Naive thymus-derived CD4-positive, alpha-beta T cell (primary cell): ENCODE results near the gene RASA3. TPM values are rescaled to one million over a fixed set of nuclear protein-coding genes. Genes with fewer than 3 reads are reported as not detected.
"Not testable (repeated sequence)": the region's sequence is repeated elsewhere in the genome, so short reads cannot be mapped to it uniquely, and the experiment has no call there.

Source experiments
- ATAC-seq: fragments of 150-1000 bp; cut with Tn5 transposase; 2 replicates; pipeline ENCODE4 v1.10.0; 2021; ENCODE audit warnings: mild to moderate bottlenecking, moderate library complexity
- CTCF ChIA-PET: fragments of 350-600 bp; sonication (Branson Sonifier 250); formaldehyde crosslinking; loops from one replicate; lab custom pipeline; 2021; ENCODE audit warnings: antibody characterized with exemption; lab: Charles Lee
- POLR2A ChIA-PET: fragments of 350-600 bp; sonication (Branson Sonifier 250); formaldehyde crosslinking; loops from one replicate; lab custom pipeline; 2021; ENCODE audit warnings: antibody characterized with exemption, inconsistent platforms; lab: Charles Lee
- DNase-seq, 9 donors: peaks; one replicate each; pipeline versions ENCODE4 v3.0.0 to v3.0.0-alpha.2; 2020 to 2022; ENCODE audit warnings: mixed read lengths in 1 of 9
- H3K27ac ChIP-seq: one replicate; pipeline ENCODE4 v1.7.0; 2013; ENCODE audit warnings: mild to moderate bottlenecking, low read depth, low read length, moderate library complexity
- H3K27me3 ChIP-seq, 2 donors: one replicate each; pipeline ENCODE4 v1.7.0; 2013; ENCODE audit warnings: low read length in 2 of 2, mild to moderate bottlenecking in 2 of 2, moderate library complexity in 2 of 2; ENCODE audit not compliant: control insufficient read depth in 2 of 2, insufficient read depth in 2 of 2
- H3K36me3 ChIP-seq, 3 experiments: 1 replicate in 2 of 3; 2 replicates in 1 of 3; pipeline ENCODE4 v1.7.0; 2013; ENCODE audit warnings: low read length in 3 of 3, mild to moderate bottlenecking in 3 of 3, moderate library complexity in 1 of 3; ENCODE audit not compliant: insufficient read depth in 3 of 3, control insufficient read depth in 2 of 3
- H3K4me1 ChIP-seq, 2 donors: one replicate each; pipeline ENCODE4 v1.7.0; 2013; ENCODE audit warnings: low read length in 2 of 2, mild to moderate bottlenecking in 2 of 2, moderate library complexity in 1 of 2; ENCODE audit not compliant: control insufficient read depth in 2 of 2, insufficient read depth in 2 of 2
- H3K4me3 ChIP-seq: 2 replicates; pipeline ENCODE4 v1.7.0; 2013; ENCODE audit warnings: mild to moderate bottlenecking, low read length
- H3K9me3 ChIP-seq, 3 experiments: 1 replicate in 2 of 3; 2 replicates in 1 of 3; pipeline ENCODE4 v1.7.0; 2013; ENCODE audit warnings: low read length in 3 of 3; ENCODE audit not compliant: control insufficient read depth in 2 of 3
- H3K27ac Mint-ChIP-seq, 9 donors: one replicate each; pipeline ENCODE4 v1.8.0; 2020 to 2022; ENCODE audit warnings: mixed read lengths in 9 of 9, mild to moderate bottlenecking in 8 of 9, moderate library complexity in 5 of 9, inconsistent platforms in 2 of 9
- H3K27me3 Mint-ChIP-seq, 5 donors: one replicate each; pipeline ENCODE4 v1.8.0; 2021 to 2022; ENCODE audit warnings: mixed read lengths in 5 of 5, mild to moderate bottlenecking in 1 of 5
- H3K36me3 Mint-ChIP-seq, 5 donors: one replicate each; pipeline ENCODE4 v1.8.0; 2020 to 2022; ENCODE audit warnings: mixed read lengths in 5 of 5, mild to moderate bottlenecking in 3 of 5, inconsistent platforms in 1 of 5
- H3K4me1 Mint-ChIP-seq, 7 donors: one replicate each; pipeline ENCODE4 v1.8.0; 2020 to 2022; ENCODE audit warnings: mixed read lengths in 7 of 7, mild to moderate bottlenecking in 3 of 7, inconsistent platforms in 1 of 7
- H3K4me3 Mint-ChIP-seq, 10 donors: one replicate each; pipeline ENCODE4 v1.8.0; 2020 to 2022; ENCODE audit warnings: mild to moderate bottlenecking in 10 of 10, mixed read lengths in 10 of 10, moderate library complexity in 6 of 10, inconsistent platforms in 2 of 10
- H3K9me3 Mint-ChIP-seq, 11 donors: one replicate each; pipeline ENCODE4 v1.8.0; 2020 to 2022; ENCODE audit warnings: mixed read lengths in 11 of 11, mild to moderate bottlenecking in 4 of 11, inconsistent platforms in 1 of 11, moderate library complexity in 1 of 11
- intact Hi-C, 2 donors: fragments of 100-400 bp; cut with micrococcal nuclease; formaldehyde crosslinking; loops; one replicate each; pipeline ENCODE4 v1.15.1; 2023
- polyA plus RNA-seq, 2 donors: library from polyadenylated mRNA; unstranded; fragments of 300-500 nt; fragmentation: Illumina TruSeq; gene quantifications; one replicate each; pipeline ENCODE4 v1.2.3, GENCODE V29; 2021
- total RNA-seq, 6 experiments: library from RNA in 5 of 6; stranded (reverse) in 5 of 6; gene quantifications; 1 replicate in 5 of 6; 2 replicates in 1 of 6; pipeline ENCODE4 v1.2.3 and lab custom pipeline; 2021 to 2026

Gene RASA3
- total and polyA plus RNA-seq, 7 experiments from 2014 or later: 109 to 227 (median 195) TPM

DNA sequence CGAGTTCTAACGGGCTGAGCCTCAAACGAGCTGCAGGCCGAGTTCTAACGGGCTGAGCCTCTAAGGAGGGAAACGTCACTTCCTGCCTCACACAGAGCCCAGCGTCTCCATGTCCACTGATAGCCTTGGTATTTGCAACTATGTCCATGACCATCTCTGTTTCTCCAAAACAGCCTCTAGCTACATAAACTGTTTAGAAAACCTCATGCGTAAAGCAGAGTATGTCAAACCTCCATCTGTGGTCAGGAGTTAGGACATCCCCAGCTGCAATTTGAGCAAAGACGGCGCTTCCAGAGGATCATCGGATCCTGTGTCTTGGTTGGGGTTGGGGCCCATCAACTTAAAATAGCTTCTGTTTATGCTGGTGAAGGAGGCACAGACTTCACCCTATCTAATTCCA is 20.8 kb downstream of the RASA3 start:
- no peak overlapping the region for H3K4me3 ChIP-seq
- ATAC-seq (no peak), DNase-seq (peak in 1 of 9 donors; percentile 21)
- H3K27me3 ChIP-seq: no peaks in the 10 kb centered on the region
- ChIA-PET POLR2A (interaction anchor here (0.9 to 8.5 kb wide), 10 partner anchors 15 to 118 kb away, joined by 3 to 137 read pairs (median 6); partner anchors contain the start of gene RASA3), CTCF (interaction anchor here (0.9 to 2.6 kb wide), 11 partner anchors 9 to 292 kb away, joined by 3 to 12 read pairs (median 5); no protein-coding TSS in a partner anchor)
- H3K27me3 Mint-ChIP-seq: no peaks in the 10 kb centered on the region
- peaks cover 6 to 36% (median 29%) of the 10 kb centered on the region in 5 donors for H3K36me3 Mint-ChIP-seq
- peak overlapping the region; percentile 23 to 77 (median 54) for H3K4me3 Mint-ChIP-seq
- no peaks in the 10 kb centered on the region for H3K9me3 ChIP-seq
- peaks cover 62 to 91% of the 10 kb centered on the region in 2 donors for H3K4me1 ChIP-seq
- H3K27ac ChIP-seq: peak overlapping the region; percentile 55
- H3K27ac Mint-ChIP-seq: peak overlapping the region; percentile 74 to 93 (median 89)
- peaks cover 0 to 15% (median 0%) of the 10 kb centered on the region in 11 donors for H3K9me3 Mint-ChIP-seq
- intact Hi-C loops: loop anchor here (2.0 to 5.0 kb wide), 6 partner anchors 44 to 294 kb away; partner anchors contain the start of gene CDC16 (in 1 of the 2)
- peaks cover 0 to 67% (median 34%) of the 10 kb centered on the region in 3 experiments for H3K36me3 ChIP-seq
- H3K4me1 Mint-ChIP-seq: peaks cover 55 to 89% (median 73%) of the 10 kb centered on the region in 7 donors

GRCh38 chr13:114110830-114111189 is 21.6 kb downstream of the RASA3 start:
- peak; percentile 22 for ATAC-seq
- H3K9me3 ChIP-seq, H3K27me3 Mint-ChIP-seq, H3K27me3 ChIP-seq, DNase-seq: not testable (repeated sequence)
- H3K4me1 ChIP-seq: peaks cover 67 to 93% of the 10 kb centered on the region in 2 donors
- H3K4me3 Mint-ChIP-seq: peak overlapping the region; percentile 83 to 95 (median 87)
- ChIA-PET POLR2A (interaction anchor here (0.8 to 8.5 kb wide), 14 partner anchors 16 to 119 kb away, joined by 3 to 137 read pairs (median 5); partner anchors contain the start of gene RASA3), CTCF (interaction anchor here (0.6 to 2.5 kb wide), 13 partner anchors 9 to 291 kb away, joined by 3 to 15 read pairs (median 4); no protein-coding TSS in a partner anchor)
- peak overlapping the region; percentile 90 to 98 (median 96) for H3K27ac Mint-ChIP-seq
- intact Hi-C loops: loop anchor here (1.0 to 5.0 kb wide), 14 partner anchors 13 to 294 kb away; partner anchors contain the start of gene CDC16 (in 1 of the 2)
- H3K9me3 Mint-ChIP-seq: peaks cover 0 to 20% (median 0%) of the 10 kb centered on the region in 11 donors
- H3K4me3 ChIP-seq: peak overlapping the region; percentile 59
- H3K27ac ChIP-seq: peak overlapping the region; percentile 73
- H3K36me3 Mint-ChIP-seq: peaks cover 6 to 39% (median 24%) of the 10 kb centered on the region in 5 donors
- H3K4me1 Mint-ChIP-seq: peaks cover 58 to 90% (median 75%) of the 10 kb centered on the region in 7 donors
- H3K36me3 ChIP-seq: peaks cover 0 to 59% (median 41%) of the 10 kb centered on the region in 3 experiments

GRCh38 chr13:114110091-114110829 is 22.2 kb downstream of the RASA3 start:
- ChIA-PET POLR2A (interaction anchor here (0.8 to 8.5 kb wide), 15 partner anchors 9 to 120 kb away, joined by 3 to 137 read pairs (median 4); partner anchors contain the start of gene RASA3), CTCF (interaction anchor here (1.1 to 2.5 kb wide), 12 partner anchors 8 to 118 kb away, joined by 3 to 15 read pairs (median 4); no protein-coding TSS in a partner anchor)
- Histone ChIP-seq H3K4me1 (peaks cover 70 to 93% of the 10 kb centered on the region in 2 donors), H3K36me3 (peaks cover 0 to 58% (median 41%) of the 10 kb centered on the region in 3 experiments), H3K9me3 (no peaks in the 10 kb centered on the region), H3K27me3 (no peaks in the 10 kb centered on the region), H3K4me3 (peak overlapping the region; percentile 59), H3K27ac (peak overlapping the region; percentile 73)
- H3K9me3 Mint-ChIP-seq: peaks cover 0 to 21% (median 0%) of the 10 kb centered on the region in 11 donors
- H3K36me3 Mint-ChIP-seq: peaks cover under 1 to 36% (median 19%) of the 10 kb centered on the region in 5 donors
- intact Hi-C loops: loop anchor here (1.0 to 5.0 kb wide), 14 partner anchors 14 to 293 kb away; partner anchors contain the start of gene CDC16 (in 1 of the 2)
- peak overlapping the region; percentile 83 to 95 (median 87) for H3K4me3 Mint-ChIP-seq
- DNase-seq (peak; percentile 54 to 88 (median 84)), ATAC-seq (peak; percentile 86)
- H3K27me3 Mint-ChIP-seq: no peaks in the 10 kb centered on the region
- H3K27ac Mint-ChIP-seq: peak overlapping the region; percentile 90 to 98 (median 96)
- H3K4me1 Mint-ChIP-seq: peaks cover 54 to 90% (median 74%) of the 10 kb centered on the region in 7 donors

GRCh38 chr13:114109641-114110041 is 22.8 kb downstream of the RASA3 start:
- POLR2A ChIA-PET: interaction anchor here (0.7 to 8.5 kb wide), 12 partner anchors 9 to 118 kb away, joined by 3 to 137 read pairs (median 4); partner anchors contain the start of gene RASA3
- Mint-ChIP-seq H3K4me3 (peak overlapping the region; percentile 73 to 95 (median 87)), H3K36me3 (peaks cover 0 to 34% (median 16%) of the 10 kb centered on the region in 5 donors), H3K27ac (peak overlapping the region; percentile 90 to 98 (median 96)), H3K4me1 (peaks cover 50 to 88% (median 71%) of the 10 kb centered on the region in 7 donors), H3K9me3 (peaks cover 0 to 21% (median 0%) of the 10 kb centered on the region in 11 donors), H3K27me3 (no peaks in the 10 kb centered on the region)
- H3K4me1 ChIP-seq: peaks cover 76 to 93% of the 10 kb centered on the region in 2 donors
- intact Hi-C loops: loop anchor here (1.0 to 5.0 kb wide), 14 partner anchors 14 to 292 kb away; partner anchors contain the start of gene CDC16 (in 1 of the 2)
- no peaks in the 10 kb centered on the region for H3K9me3 ChIP-seq
- H3K4me3 ChIP-seq: peak overlapping the region; percentile 59
- H3K27me3 ChIP-seq: no peaks in the 10 kb centered on the region
- peak overlapping the region; percentile 73 for H3K27ac ChIP-seq
- DNase-seq (peak in 2 of 9 donors; percentile 23 to 50), ATAC-seq (peak; percentile 5)
- peaks cover 0 to 56% (median 37%) of the 10 kb centered on the region in 3 experiments for H3K36me3 ChIP-seq
- CTCF ChIA-PET: interaction anchor here (0.9 to 2.5 kb wide), 5 partner anchors 16 to 44 kb away, joined by 3 to 8 read pairs (median 4); no protein-coding TSS in a partner anchor

DNA sequence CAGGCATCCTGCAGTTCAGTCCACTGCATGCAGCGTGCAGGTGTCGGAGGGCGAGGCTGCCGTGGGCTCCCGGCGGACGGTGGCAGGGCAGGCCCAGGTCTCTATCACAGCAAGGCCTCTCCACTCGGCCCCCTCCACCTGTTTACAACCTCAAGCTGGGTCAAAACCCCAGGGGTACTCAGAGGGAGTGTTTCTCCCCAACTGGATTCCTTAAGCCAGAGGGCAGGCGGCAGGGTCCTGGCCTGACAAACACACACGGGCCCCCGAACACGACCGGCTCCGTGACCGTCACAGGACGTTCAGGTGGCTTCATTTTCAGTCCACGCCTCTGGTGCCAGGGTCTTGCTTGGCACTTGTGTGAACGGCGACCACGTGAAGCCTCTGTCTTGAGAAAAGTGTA is 23.5 kb downstream of the RASA3 start:
- H3K9me3 Mint-ChIP-seq: peaks cover 0 to 20% (median 0%) of the 10 kb centered on the region in 11 donors

More for the DNA sequence above, 23.5 kb downstream of the RASA3 start:
- H3K4me3 Mint-ChIP-seq: peak overlapping the region; percentile 73 to 95 (median 87)
- peak overlapping the region; percentile 73 for H3K27ac ChIP-seq
- H3K36me3 Mint-ChIP-seq: peaks cover 0 to 28% (median 9%) of the 10 kb centered on the region in 5 donors
- peak overlapping the region in 8 of 9 donors; percentile 93 to 98 (median 96) for H3K27ac Mint-ChIP-seq
- CTCF ChIA-PET: interaction anchor here (0.6 to 1.2 kb wide), 4 partner anchors 15 to 43 kb away, joined by 3 to 5 read pairs (median 3); no protein-coding TSS in a partner anchor
- peaks cover 73 to 91% of the 10 kb centered on the region in 2 donors for H3K4me1 ChIP-seq
- ATAC-seq: no peak
- intact Hi-C loops: no loop called here
- H3K36me3 ChIP-seq: peaks cover 0 to 53% (median 29%) of the 10 kb centered on the region in 3 experiments
- peak overlapping the region; percentile 59 for H3K4me3 ChIP-seq
- peak in 1 of 9 donors; percentile 19 for DNase-seq
- H3K4me1 Mint-ChIP-seq: peaks cover 43 to 85% (median 68%) of the 10 kb centered on the region in 7 donors
- H3K27me3 Mint-ChIP-seq: no peaks in the 10 kb centered on the region
- H3K9me3 ChIP-seq: no peaks in the 10 kb centered on the region
- POLR2A ChIA-PET: interaction anchor here (0.8 to 8.5 kb wide), 6 partner anchors 10 to 114 kb away, joined by 3 to 137 read pairs (median 5); partner anchors contain the start of gene RASA3
- no peaks in the 10 kb centered on the region for H3K27me3 ChIP-seq
